Prostate gland (tissue), 2 donors: Measurements from ENCODE around the gene USP32. TPM values are rescaled to one million over a fixed set of nuclear protein-coding genes. Genes with fewer than 3 reads are reported as not detected.

ENCODE experiments used
- DNase-seq: peaks from one replicate; pipeline ENCODE4 v3.0.0-alpha.2; 2019; ENCODE audit warnings: low spot score
- H3K27ac ChIP-seq, 2 donors: fragments of 200-600 bp; sonication (generic); 2 replicates each; pipeline ENCODE4 v1.5.1; 2017 to 2019
- H3K27me3 ChIP-seq: fragments of 200-600 bp; sonication (generic); replicated peaks from 2 replicates; pipeline ENCODE4 v1.5.1; 2019; ENCODE audit not compliant: insufficient read depth
- H3K36me3 ChIP-seq, 2 donors: fragments of 200-600 bp; sonication (generic); 1 replicate in 1 of 2; 2 replicates in 1 of 2; pipeline versions ENCODE4 v1.5.1 to v1.8.1; 2017 to 2019
- H3K4me1 ChIP-seq: fragments of 200-600 bp; sonication (generic); replicated peaks from 2 replicates; pipeline ENCODE4 v1.5.1; 2019
- H3K4me3 ChIP-seq, 2 donors: fragments of 200-600 bp; sonication (generic); 2 replicates each; pipeline ENCODE4 v1.5.1; 2017 to 2019
- H3K9me3 ChIP-seq: fragments of 200-600 bp; sonication (generic); 2 replicates; pipeline ENCODE4 v1.5.1; 2017
- POLR2A ChIP-seq: fragments of 450-650 bp; IDR thresholded peaks from one replicate; pipeline ENCODE4 v1.6.1; 2016; ENCODE audit warnings: antibody characterized with exemption, mild to moderate bottlenecking
- POLR2AphosphoS5 ChIP-seq: sonication (generic); formaldehyde crosslinking; IDR thresholded peaks from one replicate; pipeline ENCODE4 v1.6.1; 2017; ENCODE audit warnings: antibody characterized with exemption
- WGBS: methylation state at CpG from one replicate; pipeline ENCODE4 v1.1.5; 2018; 5-methylcytosine and 5-hydroxymethylcytosine counted together
- intact Hi-C: fragments of 100-400 bp; cut with DNase I; formaldehyde crosslinking; loops from one replicate; pipeline ENCODE4 v1.14.2; 2022
- total RNA-seq, 2 donors: library from RNA; depleted of rRNA; stranded (reverse); fragments of >200 nt; gene quantifications; one replicate each; pipeline ENCODE4 v1.1.0, GENCODE V29; 2016
- TF ChIP-seq, protein P1 (sequence below), 4 experiments: fragments of 200-600 bp in 2 of 4; fragments of 450-650 bp in 2 of 4; sonication (generic) in 2 of 4; IDR thresholded peaks; 1 replicate in 3 of 4; 2 replicates in 1 of 4; pipeline ENCODE4 v1.5.1; 2016 to 2019; ENCODE audit warnings: antibody characterized with exemption in 4 of 4, mild to moderate bottlenecking in 2 of 4, moderate library complexity in 2 of 4

USP32 gene
- total RNA-seq, 2 donors from 2014 or later: 21.8 to 59.3 TPM

DNA sequence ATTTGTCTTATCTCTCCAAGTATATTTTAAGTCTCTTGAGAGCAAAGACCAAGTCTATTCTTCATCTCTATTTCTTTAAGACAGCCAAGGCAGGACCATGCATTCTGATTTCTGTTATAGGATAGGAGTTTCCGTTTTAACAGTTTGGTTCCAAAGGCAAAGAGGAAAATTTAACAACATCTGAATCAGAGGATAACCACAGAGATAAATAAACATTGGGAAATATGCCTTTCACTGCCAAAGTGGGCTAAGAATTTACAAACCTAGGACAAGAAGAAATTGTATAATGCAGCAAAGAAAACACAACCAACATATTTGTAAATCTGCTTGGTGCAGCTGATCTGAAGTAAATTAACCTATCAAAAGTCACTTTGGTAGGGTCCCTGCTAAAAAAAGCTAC is 37.7 kb downstream of the USP32 start:
- Histone ChIP-seq H3K9me3 (no peaks in the 10 kb centered on the region), H3K27me3 (no peaks in the 10 kb centered on the region), H3K4me1 (peaks cover 7% of the 10 kb centered on the region), H3K4me3 (no peak overlapping the region), H3K36me3 (no peaks in the 10 kb centered on the region), H3K27ac (peak overlapping the region in 1 of 2 donors; percentile 39)
- intact Hi-C loops: no loop called here
- TF ChIP-seq POLR2AphosphoS5 (peak; percentile 57), POLR2A (no peak)
- WGBS: 6% methylated on average over 1 of the region's 1 CpG
- no peak for DNase-seq

DNA sequence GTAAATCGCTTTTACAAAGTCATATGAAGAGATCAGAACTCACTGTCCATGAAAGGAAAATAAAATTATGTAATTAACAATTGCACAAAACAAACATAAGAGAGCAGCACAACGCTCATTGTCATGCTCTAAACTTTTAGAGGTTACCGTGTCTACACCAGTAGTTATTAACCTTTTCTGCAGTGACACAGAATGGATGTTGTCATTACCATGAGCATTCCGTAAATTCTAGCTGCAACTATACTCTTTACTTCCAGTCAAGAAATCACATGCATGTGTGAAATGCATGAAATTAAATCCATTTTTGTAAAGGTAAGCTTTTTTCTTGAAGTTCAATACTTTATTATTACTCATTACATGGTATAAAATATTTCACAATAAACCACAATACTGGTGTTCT is 38.2 kb downstream of the USP32 start:
- TF ChIP-seq POLR2A (no peak), POLR2AphosphoS5 (peak; percentile 15)
- TF ChIP-seq, protein P1, sequence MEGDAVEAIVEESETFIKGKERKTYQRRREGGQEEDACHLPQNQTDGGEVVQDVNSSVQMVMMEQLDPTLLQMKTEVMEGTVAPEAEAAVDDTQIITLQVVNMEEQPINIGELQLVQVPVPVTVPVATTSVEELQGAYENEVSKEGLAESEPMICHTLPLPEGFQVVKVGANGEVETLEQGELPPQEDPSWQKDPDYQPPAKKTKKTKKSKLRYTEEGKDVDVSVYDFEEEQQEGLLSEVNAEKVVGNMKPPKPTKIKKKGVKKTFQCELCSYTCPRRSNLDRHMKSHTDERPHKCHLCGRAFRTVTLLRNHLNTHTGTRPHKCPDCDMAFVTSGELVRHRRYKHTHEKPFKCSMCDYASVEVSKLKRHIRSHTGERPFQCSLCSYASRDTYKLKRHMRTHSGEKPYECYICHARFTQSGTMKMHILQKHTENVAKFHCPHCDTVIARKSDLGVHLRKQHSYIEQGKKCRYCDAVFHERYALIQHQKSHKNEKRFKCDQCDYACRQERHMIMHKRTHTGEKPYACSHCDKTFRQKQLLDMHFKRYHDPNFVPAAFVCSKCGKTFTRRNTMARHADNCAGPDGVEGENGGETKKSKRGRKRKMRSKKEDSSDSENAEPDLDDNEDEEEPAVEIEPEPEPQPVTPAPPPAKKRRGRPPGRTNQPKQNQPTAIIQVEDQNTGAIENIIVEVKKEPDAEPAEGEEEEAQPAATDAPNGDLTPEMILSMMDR (IDR thresholded peaks at IDR 0.05): no peak
- peak overlapping the region in 1 of 2 donors; percentile 39 for H3K27ac ChIP-seq
- DNase-seq: no peak
- peaks cover 7% of the 10 kb centered on the region for H3K4me1 ChIP-seq
- no peaks in the 10 kb centered on the region for H3K27me3 ChIP-seq
- intact Hi-C loops: no loop called here
- 47% methylated on average over 4 of the region's 4 CpGs for WGBS
- H3K4me3 ChIP-seq: no peak overlapping the region
- H3K36me3 ChIP-seq: no peaks in the 10 kb centered on the region
- no peaks in the 10 kb centered on the region for H3K9me3 ChIP-seq

DNA sequence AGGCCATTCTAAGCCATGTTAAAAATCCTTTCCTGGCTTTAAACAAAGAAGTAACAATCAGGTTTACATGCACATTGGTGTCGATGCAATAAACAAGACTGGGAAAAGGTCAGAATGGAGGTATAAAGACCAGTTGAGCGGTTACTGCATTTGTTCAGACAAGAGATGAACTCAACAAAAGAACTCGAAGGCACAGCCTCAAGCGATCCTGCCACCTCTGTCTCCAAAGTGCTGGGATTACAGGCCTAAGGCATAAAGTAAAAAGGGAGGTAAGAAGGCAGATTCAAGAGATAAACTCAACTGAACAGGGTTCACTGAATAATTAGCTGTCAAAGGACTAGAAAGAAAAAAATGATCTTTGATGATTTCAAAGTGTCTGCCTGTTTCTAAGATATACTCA is 39.4 kb downstream of the USP32 start:
- intact Hi-C loops: no loop called here
- no peaks in the 10 kb centered on the region for H3K9me3 ChIP-seq
- no peaks in the 10 kb centered on the region for H3K36me3 ChIP-seq
- H3K27ac ChIP-seq: no peak overlapping the region
- TF ChIP-seq POLR2AphosphoS5 (no peak), POLR2A (no peak)
- TF ChIP-seq, protein P1 (IDR thresholded peaks at IDR 0.05): no peak
- no peaks in the 10 kb centered on the region for H3K27me3 ChIP-seq
- H3K4me3 ChIP-seq: no peak overlapping the region
- DNase-seq: no peak
- H3K4me1 ChIP-seq: peaks cover 7% of the 10 kb centered on the region
- WGBS: 74% methylated on average over 4 of the region's 4 CpGs

DNA sequence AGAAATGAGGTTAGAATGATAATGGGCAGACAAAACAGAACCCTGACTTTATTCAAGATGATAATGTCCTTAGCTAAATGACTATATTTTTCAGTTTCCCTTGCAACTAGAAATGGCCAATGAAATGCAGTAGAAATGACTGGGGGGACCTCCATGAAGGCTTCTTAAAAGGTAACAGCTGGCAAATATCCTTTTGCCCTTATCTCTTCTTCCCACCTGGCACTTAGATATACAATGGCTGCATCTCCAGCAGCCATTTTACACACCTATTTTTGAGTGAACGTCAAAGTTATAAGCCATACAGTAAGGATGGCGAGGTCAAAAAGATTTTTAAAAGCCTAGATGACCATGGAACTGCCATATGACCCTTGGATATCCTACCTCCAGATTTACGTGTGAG is 39.9 kb downstream of the USP32 start:
- intact Hi-C loops: no loop called here

DNA sequence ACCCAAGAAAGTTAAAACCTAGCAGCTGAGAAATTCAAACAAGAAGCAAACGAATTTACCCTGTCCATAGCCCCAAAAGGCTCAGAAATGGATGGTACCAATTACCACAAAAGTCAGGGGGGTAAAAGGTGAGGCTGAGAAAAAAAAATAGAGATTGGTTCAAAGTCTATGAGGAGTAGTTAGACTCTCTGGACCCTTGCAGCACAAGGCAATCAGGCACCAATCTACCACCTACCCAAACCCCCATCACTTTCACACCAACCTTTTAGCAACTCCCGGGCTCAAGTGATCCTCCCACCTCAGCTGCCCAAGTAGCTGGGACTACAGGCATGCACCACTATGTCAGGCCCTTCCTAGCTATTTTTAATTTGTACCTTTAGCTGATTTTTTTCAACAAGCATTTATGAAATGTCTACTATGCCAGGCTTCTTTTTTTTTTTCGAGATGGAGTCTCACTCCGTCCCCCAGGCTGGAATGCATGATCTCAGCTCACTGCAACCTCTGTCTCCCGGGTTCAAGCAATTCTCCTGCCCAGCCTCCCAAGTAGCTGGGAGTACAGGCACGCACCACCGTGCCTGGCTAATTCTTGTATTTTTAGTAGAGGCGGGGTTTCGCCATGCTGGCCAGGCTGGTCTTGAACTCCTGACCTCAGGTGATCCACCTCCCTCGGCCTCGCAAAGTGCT is 40.8 kb downstream of the USP32 start:
- no peaks in the 10 kb centered on the region for H3K36me3 ChIP-seq
- H3K27ac ChIP-seq: no peak overlapping the region
- intact Hi-C loops: no loop called here
- WGBS: 86% methylated on average over 11 of the region's 11 CpGs
- TF ChIP-seq POLR2A: no peak
- H3K4me3 ChIP-seq: no peak overlapping the region
- H3K27me3 ChIP-seq: no peaks in the 10 kb centered on the region
- H3K4me1 ChIP-seq: peaks cover 6% of the 10 kb centered on the region
- no peak for DNase-seq
- no peaks in the 10 kb centered on the region for H3K9me3 ChIP-seq

More for the DNA sequence above, 39.9 kb downstream of the USP32 start:
- H3K27me3 ChIP-seq: no peaks in the 10 kb centered on the region
- 93% methylated on average over 3 of the region's 3 CpGs for WGBS
- H3K4me3 ChIP-seq: no peak overlapping the region
- no peak for DNase-seq
- peaks cover 7% of the 10 kb centered on the region for H3K4me1 ChIP-seq
- TF ChIP-seq, protein P1 (IDR thresholded peaks at IDR 0.05): no peak
- TF ChIP-seq POLR2AphosphoS5 (no peak), POLR2A (no peak)
- no peak overlapping the region for H3K27ac ChIP-seq
- H3K9me3 ChIP-seq: no peaks in the 10 kb centered on the region
- H3K36me3 ChIP-seq: no peaks in the 10 kb centered on the region

DNA sequence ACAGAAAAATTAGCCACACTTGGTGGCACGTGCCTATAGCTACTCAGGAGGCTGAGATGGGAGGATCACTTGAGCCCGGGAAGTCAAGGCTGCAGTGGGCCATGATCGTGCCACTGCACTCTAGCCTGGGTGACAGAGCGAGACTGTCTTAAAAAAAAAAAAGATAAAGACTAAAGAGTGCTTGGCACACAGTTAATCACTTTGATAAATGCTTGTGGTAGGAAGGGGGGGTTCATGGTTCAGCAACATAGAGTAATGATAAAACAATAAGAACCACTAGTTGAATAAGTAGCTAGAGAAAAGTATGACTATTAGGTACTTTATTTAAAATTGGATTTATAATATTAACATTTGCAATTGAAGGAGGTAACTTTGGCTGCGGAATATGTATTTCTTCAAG is 43.3 kb downstream of the USP32 start:
- no peak for DNase-seq
- Histone ChIP-seq H3K27me3 (no peaks in the 10 kb centered on the region), H3K4me1 (no peaks in the 10 kb centered on the region), H3K9me3 (no peaks in the 10 kb centered on the region), H3K27ac (no peak overlapping the region), H3K36me3 (no peaks in the 10 kb centered on the region), H3K4me3 (no peak overlapping the region)
- intact Hi-C loops: no loop called here
- WGBS: 96% methylated on average over 5 of the region's 5 CpGs
- TF ChIP-seq POLR2AphosphoS5 (no peak), POLR2A (no peak)
- TF ChIP-seq, protein P1 (IDR thresholded peaks at IDR 0.05): no peak
